OCI-LY3 (cell line): ENCODE measurements around the gene NSG2.

Experiments used
- H2AFZ ChIP-seq: fragments of 200-600, 300-600 bp; shearing (Covaris generic); 2 replicates; pipeline ENCODE4 v1.6.0; 2014; ENCODE audit warnings: antibody characterized with exemption, low read depth, low read length
- H3K27ac ChIP-seq: fragments of 200-600, 300-600 bp; sonication (generic); 2 replicates; pipeline ENCODE4 v1.5.1; 2014; ENCODE audit warnings: mild to moderate bottlenecking, low read length, moderate library complexity, mixed read lengths
- H3K27me3 ChIP-seq: fragments of 200-600, 300-600 bp; sonication (generic); 2 replicates; pipeline ENCODE4 v1.6.1; 2014; ENCODE audit warnings: low read depth, low read length, mixed read lengths
- H3K36me3 ChIP-seq: fragments of 200-600, 300-600 bp; sonication (generic); replicated peaks from 2 replicates; pipeline ENCODE3; 2014; ENCODE audit warnings: low read depth, low read length, mixed read lengths
- H3K4me1 ChIP-seq: fragments of 300-600, 200-600 bp; sonication (generic); 2 replicates; pipeline ENCODE4 v1.6.1; 2014; ENCODE audit warnings: low read length, mixed read lengths
- H3K4me2 ChIP-seq: fragments of 200-600, 300-600 bp; sonication (generic); 2 replicates; pipeline ENCODE4 v1.6.1; 2014; ENCODE audit warnings: low read length, mixed read lengths
- H3K4me3 ChIP-seq: fragments of 300-600, 200-600 bp; sonication (generic); 2 replicates; pipeline ENCODE4 v1.5.1; 2014; ENCODE audit warnings: antibody characterized with exemption, mild to moderate bottlenecking, low read length, moderate library complexity
- H3K79me2 ChIP-seq: fragments of 300-600, 200-600 bp; shearing (Covaris generic); 2 replicates; pipeline ENCODE4 v1.6.1; 2014; ENCODE audit warnings: mild to moderate bottlenecking, low read length, mixed read lengths
- H3K9ac ChIP-seq: fragments of 300-600, 200-600 bp; shearing (Covaris generic); 2 replicates; pipeline ENCODE4 v1.6.0; 2014; ENCODE audit warnings: mild to moderate bottlenecking, low read length, moderate library complexity
- H3K9me3 ChIP-seq: fragments of 200-600, 300-600 bp; shearing (Covaris generic); 2 replicates; pipeline ENCODE4 v1.6.1; 2014; ENCODE audit warnings: low read length, mixed read lengths; ENCODE audit not compliant: insufficient read depth
- H4K20me1 ChIP-seq: fragments of 200-600, 300-600 bp; sonication (generic); 2 replicates; pipeline ENCODE4 v1.6.1; 2016; ENCODE audit warnings: low read length, mixed read lengths; ENCODE audit not compliant: insufficient read depth
- EZH2phosphoT487 ChIP-seq: fragments of 200-600 bp; shearing (Covaris generic); IDR thresholded peaks from 2 replicates; pipeline ENCODE4 v1.6.1; 2018; ENCODE audit warnings: antibody characterized with exemption, mixed run types, low read depth
- TF ChIP-seq, protein P1 (sequence below): fragments of 200-600, 300-600 bp; sonication (generic); IDR thresholded peaks from 2 replicates; pipeline ENCODE4 v1.5.1; 2014; ENCODE audit warnings: antibody characterized with exemption, low read length, low read depth

The NSG2 gene

DNA sequence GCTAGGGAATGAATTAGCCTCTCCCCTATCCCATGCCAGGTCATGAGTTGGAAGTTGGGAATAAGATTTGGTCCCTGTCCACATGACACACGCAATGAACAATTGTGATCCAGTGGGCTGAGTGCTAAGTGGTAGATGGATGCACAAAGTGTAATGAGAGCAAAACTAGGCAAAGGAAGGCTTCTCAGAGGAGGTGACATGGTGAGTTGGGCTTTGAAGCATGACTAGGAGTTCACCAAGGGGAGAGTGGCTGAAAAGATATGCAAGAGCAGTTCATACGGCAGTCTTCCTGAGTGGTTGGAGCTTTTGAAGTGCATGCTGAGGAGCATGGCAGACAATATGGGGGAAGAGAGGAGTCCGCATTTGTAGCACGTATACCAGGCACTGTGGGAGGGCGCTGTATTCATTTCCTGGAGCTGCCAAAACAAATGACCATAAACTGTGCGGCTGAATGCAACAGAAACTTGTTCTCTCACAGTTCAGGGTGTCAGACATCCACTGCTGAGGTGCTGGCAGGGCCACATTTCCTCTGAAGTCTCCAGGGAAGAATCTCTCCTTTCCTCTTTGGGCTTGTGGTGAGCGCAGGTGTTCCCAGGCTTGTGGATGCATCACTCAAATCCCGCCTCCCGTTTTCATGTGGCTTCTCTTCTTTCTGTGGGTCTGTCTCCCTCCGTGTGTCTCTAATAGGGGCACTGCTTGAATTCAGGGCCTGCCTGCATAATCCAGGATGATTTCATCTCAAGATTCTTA, 49.5 kb downstream of the NSG2 start:
- no peak for TF ChIP-seq EZH2phosphoT487
- TF ChIP-seq, protein P1, sequence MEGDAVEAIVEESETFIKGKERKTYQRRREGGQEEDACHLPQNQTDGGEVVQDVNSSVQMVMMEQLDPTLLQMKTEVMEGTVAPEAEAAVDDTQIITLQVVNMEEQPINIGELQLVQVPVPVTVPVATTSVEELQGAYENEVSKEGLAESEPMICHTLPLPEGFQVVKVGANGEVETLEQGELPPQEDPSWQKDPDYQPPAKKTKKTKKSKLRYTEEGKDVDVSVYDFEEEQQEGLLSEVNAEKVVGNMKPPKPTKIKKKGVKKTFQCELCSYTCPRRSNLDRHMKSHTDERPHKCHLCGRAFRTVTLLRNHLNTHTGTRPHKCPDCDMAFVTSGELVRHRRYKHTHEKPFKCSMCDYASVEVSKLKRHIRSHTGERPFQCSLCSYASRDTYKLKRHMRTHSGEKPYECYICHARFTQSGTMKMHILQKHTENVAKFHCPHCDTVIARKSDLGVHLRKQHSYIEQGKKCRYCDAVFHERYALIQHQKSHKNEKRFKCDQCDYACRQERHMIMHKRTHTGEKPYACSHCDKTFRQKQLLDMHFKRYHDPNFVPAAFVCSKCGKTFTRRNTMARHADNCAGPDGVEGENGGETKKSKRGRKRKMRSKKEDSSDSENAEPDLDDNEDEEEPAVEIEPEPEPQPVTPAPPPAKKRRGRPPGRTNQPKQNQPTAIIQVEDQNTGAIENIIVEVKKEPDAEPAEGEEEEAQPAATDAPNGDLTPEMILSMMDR: no peak
- peak overlapping the region; percentile 41 for H3K4me2 ChIP-seq
- no peaks in the 10 kb centered on the region for H3K36me3 ChIP-seq
- no peaks in the 10 kb centered on the region for H4K20me1 ChIP-seq
- no peak overlapping the region for H3K9ac ChIP-seq
- H3K27me3 ChIP-seq: peaks cover 37% of the 10 kb centered on the region
- no peaks in the 10 kb centered on the region for H3K79me2 ChIP-seq
- no peak overlapping the region for H3K27ac ChIP-seq
- no peak overlapping the region for H2AFZ ChIP-seq
- H3K4me3 ChIP-seq: peak overlapping the region; percentile 1; the same call in 1 of the 2 replicates
- peaks cover 28% of the 10 kb centered on the region for H3K4me1 ChIP-seq
- H3K9me3 ChIP-seq: no peaks in the 10 kb centered on the region

DNA sequence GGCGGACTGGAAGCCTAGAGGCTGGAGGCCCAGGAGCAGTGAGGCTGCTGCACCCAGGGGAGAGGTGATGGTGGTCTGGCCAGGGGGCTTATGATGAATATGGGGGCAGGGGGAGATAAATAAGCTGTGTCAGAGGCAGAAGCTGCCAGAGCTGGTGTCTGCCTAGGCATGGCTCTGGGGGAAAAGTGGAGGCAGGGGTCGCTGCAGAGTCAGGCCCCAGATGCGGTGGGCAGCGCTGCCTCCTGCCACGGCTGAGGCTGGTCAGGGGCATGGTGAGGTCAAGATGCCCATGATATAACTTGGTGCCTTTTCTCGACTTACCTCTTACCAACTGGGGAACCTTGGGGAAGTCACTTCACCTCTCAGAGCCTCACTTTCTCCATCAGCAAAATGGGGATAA, 51.1 kb downstream of the NSG2 start:
- H3K4me3 ChIP-seq: no peak overlapping the region
- H3K4me1 ChIP-seq: peaks cover 28% of the 10 kb centered on the region
- no peak overlapping the region for H2AFZ ChIP-seq
- H3K4me2 ChIP-seq: no peak overlapping the region
- H3K27me3 ChIP-seq: peaks cover 41% of the 10 kb centered on the region
- H4K20me1 ChIP-seq: no peaks in the 10 kb centered on the region
- no peaks in the 10 kb centered on the region for H3K36me3 ChIP-seq
- no peaks in the 10 kb centered on the region for H3K9me3 ChIP-seq
- TF ChIP-seq, protein P1: no peak
- no peak for TF ChIP-seq EZH2phosphoT487
- H3K9ac ChIP-seq: no peak overlapping the region
- no peaks in the 10 kb centered on the region for H3K79me2 ChIP-seq
- H3K27ac ChIP-seq: no peak overlapping the region

DNA sequence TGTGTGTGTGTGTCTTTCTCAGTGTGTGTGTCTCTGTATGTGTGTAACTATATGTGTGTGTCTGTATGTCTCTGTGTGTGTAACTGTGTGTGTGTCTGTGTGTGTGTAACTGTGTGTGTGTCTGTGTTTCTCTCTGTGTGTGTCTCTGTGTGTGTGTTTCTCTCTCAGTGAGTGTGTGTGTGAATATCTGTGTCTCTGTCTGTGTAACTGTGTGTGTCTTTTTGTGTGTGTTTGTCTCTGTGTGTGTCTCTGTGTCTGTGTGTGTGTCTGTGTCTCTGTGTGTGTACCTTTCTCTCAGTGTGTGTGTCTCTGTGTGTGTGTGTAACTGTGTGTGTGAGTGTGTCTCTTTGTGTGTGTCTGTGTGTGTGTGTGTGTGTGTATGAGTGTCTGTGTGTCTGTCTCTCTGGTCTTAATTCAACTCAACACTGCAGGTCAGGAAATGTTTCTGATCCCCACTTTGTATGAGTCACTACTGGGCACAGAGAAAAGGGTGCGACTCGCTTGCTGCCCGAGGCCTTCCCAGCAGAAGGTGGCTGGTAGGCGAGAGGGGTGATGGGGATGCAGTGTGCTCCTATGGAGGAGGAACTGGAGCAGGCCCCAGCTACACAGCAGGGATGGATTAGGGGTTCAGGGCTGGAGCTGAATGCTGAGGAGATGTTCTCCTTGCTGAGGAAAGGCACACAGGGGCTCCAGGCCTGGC, 52.1 kb downstream of the NSG2 start:
- Histone ChIP-seq H4K20me1 (no peaks in the 10 kb centered on the region), H3K27me3 (peaks cover 43% of the 10 kb centered on the region), H3K9me3 (no peaks in the 10 kb centered on the region), H2AFZ (no peak overlapping the region), H3K4me1 (peaks cover 28% of the 10 kb centered on the region), H3K27ac (no peak overlapping the region), H3K4me2 (no peak overlapping the region), H3K9ac (no peak overlapping the region), H3K36me3 (no peaks in the 10 kb centered on the region), H3K4me3 (no peak overlapping the region), H3K79me2 (no peaks in the 10 kb centered on the region)
- TF ChIP-seq, protein P1: no peak

DNA sequence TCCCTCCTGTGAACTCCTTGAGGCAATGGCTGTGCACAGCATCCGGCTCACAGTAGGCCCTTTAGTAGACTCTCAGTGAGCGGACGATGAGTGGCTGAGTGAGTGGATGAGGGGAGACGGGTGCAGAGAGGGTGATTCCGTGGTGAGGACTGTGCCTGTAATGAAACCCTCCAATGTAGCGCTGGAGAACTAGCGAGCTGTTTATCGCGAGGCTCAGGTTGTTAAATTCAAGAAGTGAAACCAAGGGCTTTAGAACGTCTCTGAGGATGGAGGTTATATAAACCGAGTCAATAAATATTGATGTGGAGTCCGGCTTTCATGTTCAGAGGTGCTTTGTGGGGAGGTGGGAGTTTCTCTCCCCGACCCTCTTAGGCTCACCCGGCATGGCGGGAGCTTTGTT, 53.2 kb downstream of the NSG2 start:
- Histone ChIP-seq H3K9ac (no peak overlapping the region), H3K4me1 (peaks cover 28% of the 10 kb centered on the region), H3K36me3 (no peaks in the 10 kb centered on the region), H3K79me2 (no peaks in the 10 kb centered on the region), H3K9me3 (no peaks in the 10 kb centered on the region), H3K4me3 (no peak overlapping the region; the same call in 1 of the 2 replicates), H3K27ac (no peak overlapping the region), H4K20me1 (no peaks in the 10 kb centered on the region), H2AFZ (no peak overlapping the region), H3K27me3 (peaks cover 43% of the 10 kb centered on the region), H3K4me2 (peak overlapping the region; percentile 27)
- no peak for TF ChIP-seq EZH2phosphoT487
- TF ChIP-seq, protein P1: no peak
